Ascending aorta (tissue), 2 donors: ENCODE data around the gene CACNA1D. TPM values are rescaled to one million over a fixed set of nuclear protein-coding genes. Genes with fewer than 3 reads are reported as not detected.

ENCODE experiments used
- DNase-seq, 2 donors: peaks; one replicate each; pipeline ENCODE4 v3.0.0-alpha.2; 2019; ENCODE audit warnings: low spot score in 2 of 2
- H3K27ac ChIP-seq, 2 donors: fragments of 200-600 bp; sonication (generic); one replicate each; pipeline ENCODE4 v1.5.1; 2016 to 2017; ENCODE audit warnings: mild to moderate bottlenecking in 1 of 2
- H3K27me3 ChIP-seq: fragments of 200-600 bp; sonication (generic); one replicate; pipeline ENCODE4 v1.5.1; 2017
- H3K36me3 ChIP-seq, 2 donors: fragments of 200-600 bp; sonication (generic); one replicate each; pipeline ENCODE4 v1.5.1; 2016
- H3K4me1 ChIP-seq, 2 donors: fragments of 200-600 bp; sonication (generic); one replicate each; pipeline ENCODE4 v1.5.1; 2016 to 2017; ENCODE audit warnings: mild to moderate bottlenecking in 1 of 2
- H3K4me3 ChIP-seq, 2 donors: fragments of 200-600 bp; sonication (generic); one replicate each; pipeline ENCODE4 v1.5.1; 2016 to 2017; ENCODE audit warnings: mild to moderate bottlenecking in 1 of 2
- H3K9me3 ChIP-seq, 2 donors: fragments of 200-600 bp; sonication (generic); one replicate each; pipeline ENCODE4 v1.5.1; 2016
- CTCF ChIP-seq, 3 experiments: fragments of 200-600 bp in 2 of 3; fragments of 450-650 bp in 1 of 3; sonication (generic) in 2 of 3; IDR thresholded peaks; one replicate each; pipeline ENCODE4 v1.5.1; 2016 to 2019; ENCODE audit warnings: antibody characterized with exemption in 3 of 3, mild to moderate bottlenecking in 1 of 3, moderate library complexity in 1 of 3
- intact Hi-C: fragments of 100-400 bp; cut with DNase I; formaldehyde crosslinking; loops from one replicate; pipeline ENCODE4 v1.15.1; 2023
- total RNA-seq: library from RNA; depleted of rRNA; stranded (reverse); fragments of >200 nt; gene quantifications from one replicate; pipeline ENCODE4 v1.1.0, GENCODE V29; 2016

The CACNA1D gene
- total RNA-seq, 1 donor from 2014 or later: 0.43 TPM

GRCh38 chr3:53680028-53680427 lies 185.6 kb downstream of the CACNA1D start:
- no peak overlapping the region for H3K27ac ChIP-seq
- no peaks in the 10 kb centered on the region for H3K9me3 ChIP-seq
- H3K4me3 ChIP-seq: no peak overlapping the region
- no peak for TF ChIP-seq CTCF (IDR thresholded peaks at IDR 0.05)
- H3K27me3 ChIP-seq: no peaks in the 10 kb centered on the region
- H3K36me3 ChIP-seq: no peaks in the 10 kb centered on the region
- intact Hi-C loops: no loop called here
- no peak for DNase-seq
- H3K4me1 ChIP-seq: no peaks in the 10 kb centered on the region

GRCh38 chr3:53682807-53683206 lies 188.4 kb downstream of the CACNA1D start:
- Histone ChIP-seq H3K4me3 (no peak overlapping the region), H3K27me3 (no peaks in the 10 kb centered on the region), H3K9me3 (no peaks in the 10 kb centered on the region), H3K36me3 (no peaks in the 10 kb centered on the region), H3K4me1 (no peaks in the 10 kb centered on the region), H3K27ac (no peak overlapping the region)
- DNase-seq: no peak
- intact Hi-C loops: no loop called here
- TF ChIP-seq CTCF (IDR thresholded peaks at IDR 0.05): no peak

DNA sequence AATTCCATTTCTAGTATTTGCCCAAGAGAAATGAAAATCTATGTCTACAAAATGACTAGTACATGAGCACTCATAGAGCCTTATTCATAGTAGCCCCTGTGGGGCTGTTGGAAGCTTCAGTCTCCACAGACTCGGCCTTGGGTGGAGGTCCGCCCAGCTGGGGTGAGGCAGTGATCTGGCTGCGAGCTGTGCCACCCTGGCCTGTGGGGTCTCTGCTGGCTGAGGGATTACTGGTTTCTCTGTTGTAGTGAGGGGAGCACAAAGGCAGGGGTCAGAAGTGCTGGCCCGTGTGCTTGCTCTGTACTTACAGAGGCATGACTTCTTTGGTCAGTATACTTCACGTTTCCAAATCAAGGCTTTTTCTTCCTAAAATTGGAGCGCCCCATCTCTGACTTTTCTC lies 193.7 kb downstream of the CACNA1D start:
- H3K9me3 ChIP-seq: no peaks in the 10 kb centered on the region
- no peaks in the 10 kb centered on the region for H3K27me3 ChIP-seq
- no peak overlapping the region for H3K27ac ChIP-seq
- no peaks in the 10 kb centered on the region for H3K36me3 ChIP-seq
- intact Hi-C loops: no loop called here
- no peak for DNase-seq
- no peaks in the 10 kb centered on the region for H3K4me1 ChIP-seq
- H3K4me3 ChIP-seq: no peak overlapping the region
- TF ChIP-seq CTCF (IDR thresholded peaks at IDR 0.05): no peak

DNA sequence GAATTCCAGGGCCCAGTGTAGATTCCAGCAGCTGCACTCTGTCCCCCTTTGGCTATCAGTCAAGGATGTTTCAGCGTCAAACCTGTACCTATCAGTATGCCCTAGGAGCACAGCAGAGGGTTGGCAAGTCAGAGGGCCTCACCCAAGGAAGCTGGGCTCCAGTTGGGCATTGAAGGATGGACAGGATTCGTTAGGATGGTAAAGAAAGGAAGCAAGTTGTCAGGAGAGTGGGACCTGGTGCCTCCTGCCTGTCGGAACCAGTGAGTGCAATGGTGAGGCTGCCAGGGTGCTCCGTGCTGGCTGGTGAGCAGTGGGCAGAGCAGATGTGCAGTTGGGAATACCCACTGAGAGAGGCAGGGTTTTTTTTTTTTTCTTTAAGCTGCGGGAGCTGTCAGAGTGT lies 194.6 kb downstream of the CACNA1D start:
- intact Hi-C loops: no loop called here
- no peak for TF ChIP-seq CTCF (IDR thresholded peaks at IDR 0.05)
- no peaks in the 10 kb centered on the region for H3K36me3 ChIP-seq
- no peak for DNase-seq
- no peak overlapping the region for H3K4me3 ChIP-seq
- no peak overlapping the region for H3K27ac ChIP-seq
- H3K27me3 ChIP-seq: no peaks in the 10 kb centered on the region
- H3K4me1 ChIP-seq: no peaks in the 10 kb centered on the region
- H3K9me3 ChIP-seq: no peaks in the 10 kb centered on the region

GRCh38 chr3:53689681-53690080 lies 195.3 kb downstream of the CACNA1D start:
- no peaks in the 10 kb centered on the region for H3K4me1 ChIP-seq
- H3K9me3 ChIP-seq: no peaks in the 10 kb centered on the region
- intact Hi-C loops: no loop called here
- H3K4me3 ChIP-seq: no peak overlapping the region
- TF ChIP-seq CTCF (IDR thresholded peaks at IDR 0.05): no peak
- no peaks in the 10 kb centered on the region for H3K27me3 ChIP-seq
- no peak for DNase-seq
- H3K27ac ChIP-seq: no peak overlapping the region
- no peaks in the 10 kb centered on the region for H3K36me3 ChIP-seq

GRCh38 chr3:53690521-53690920 lies 196.1 kb downstream of the CACNA1D start:
- H3K4me1 ChIP-seq: no peaks in the 10 kb centered on the region
- no peaks in the 10 kb centered on the region for H3K36me3 ChIP-seq
- H3K27me3 ChIP-seq: no peaks in the 10 kb centered on the region
- H3K9me3 ChIP-seq: no peaks in the 10 kb centered on the region
- H3K4me3 ChIP-seq: no peak overlapping the region
- no peak overlapping the region for H3K27ac ChIP-seq
- no peak for TF ChIP-seq CTCF (IDR thresholded peaks at IDR 0.05)
- DNase-seq: no peak
- intact Hi-C loops: no loop called here
